Mesendoderm (in vitro differentiated cells): Measurements from ENCODE around the gene ZNF649. TPM values are rescaled to one million over a fixed set of nuclear protein-coding genes. Genes with fewer than 3 reads are reported as not detected.

Source experiments
- DNase-seq: peaks from one replicate; pipeline ENCODE4 v3.0.0; 2013
- H2AK5ac ChIP-seq: 2 replicates; pipeline ENCODE4 v1.6.1; 2013; ENCODE audit warnings: low read length, inconsistent platforms
- H2BK120ac ChIP-seq: 2 replicates; pipeline ENCODE4 v1.6.1; 2013; ENCODE audit warnings: low read depth, mild to moderate bottlenecking, low read length, moderate library complexity, mixed read lengths
- H2BK15ac ChIP-seq: replicated peaks from 2 replicates; pipeline ENCODE4 v1.6.1; 2013; ENCODE audit warnings: low read depth, mild to moderate bottlenecking, moderate library complexity
- H2BK5ac ChIP-seq: 2 replicates; pipeline ENCODE4 v1.6.1; 2013; ENCODE audit warnings: low read length, inconsistent platforms
- H3K18ac ChIP-seq: 2 replicates; pipeline ENCODE4 v1.6.1; 2013; ENCODE audit warnings: mild to moderate bottlenecking, low read length, mixed read lengths
- H3K23ac ChIP-seq: one replicate; pipeline ENCODE4 v1.6.1; 2013; ENCODE audit warnings: low read length
- H3K27ac ChIP-seq: 2 replicates; pipeline ENCODE4 v1.5.1; 2013; ENCODE audit warnings: low read depth, mild to moderate bottlenecking, inconsistent platforms, low read length, moderate library complexity
- H3K27me3 ChIP-seq: 2 replicates; pipeline ENCODE4 v1.6.1; 2013; ENCODE audit warnings: low read length, control low read depth, mild to moderate bottlenecking, inconsistent platforms; ENCODE audit not compliant: insufficient read depth, poor library complexity
- H3K36me3 ChIP-seq: 2 replicates; pipeline ENCODE4 v1.6.1; 2013; ENCODE audit warnings: low read length, inconsistent platforms; ENCODE audit not compliant: control insufficient read depth, insufficient read depth
- H3K4ac ChIP-seq: one replicate; pipeline ENCODE4 v1.6.1; 2013; ENCODE audit warnings: low read depth, mild to moderate bottlenecking, low read length, moderate library complexity
- H3K4me1 ChIP-seq: 2 replicates; pipeline ENCODE4 v1.6.1; 2013; ENCODE audit warnings: low read depth, low read length, inconsistent platforms; ENCODE audit not compliant: control insufficient read depth
- H3K4me2 ChIP-seq: 2 replicates; pipeline ENCODE4 v1.6.1; 2013; ENCODE audit warnings: low read length
- H3K4me3 ChIP-seq: 2 replicates; pipeline ENCODE4 v1.5.1; 2013; ENCODE audit warnings: mild to moderate bottlenecking, low read length
- H3K56ac ChIP-seq: one replicate; pipeline ENCODE4 v1.6.1; 2013; ENCODE audit warnings: low read length
- H3K79me1 ChIP-seq: 2 replicates; pipeline ENCODE4 v1.6.1; 2013; ENCODE audit warnings: low read length, inconsistent platforms
- H3K79me2 ChIP-seq: 2 replicates; pipeline ENCODE4 v1.6.1; 2013; ENCODE audit warnings: mild to moderate bottlenecking, low read length; ENCODE audit not compliant: control insufficient read depth, insufficient read depth
- H3K9ac ChIP-seq: 2 replicates; pipeline ENCODE4 v1.6.1; 2013; ENCODE audit warnings: low read length, inconsistent platforms
- H4K5ac ChIP-seq: one replicate; pipeline ENCODE4 v1.6.1; 2013; ENCODE audit warnings: low read length
- H4K8ac ChIP-seq: one replicate; pipeline ENCODE4 v1.6.1; 2013; ENCODE audit warnings: low read depth, mild to moderate bottlenecking, control low read depth, low read length, moderate library complexity
- WGBS: extraction: QIAGEN DNeasy Blood & Tissue Kit; methylation state at CpG from one replicate; pipeline ENCODE4 v1.1.7; 2013; ENCODE audit warnings: low lambda C conversion rate, missing lambda C conversion rate; ENCODE audit not compliant: insufficient coverage; ENCODE audit errors: extremely low coverage; 5-methylcytosine and 5-hydroxymethylcytosine counted together
- polyA plus RNA-seq, 2 experiments: library from polyadenylated mRNA; stranded (reverse); fragments of 200-250 nt; gene quantifications; one replicate each; pipeline ENCODE4 v1.2.3, GENCODE V29; 2013

Gene ZNF649
- polyA plus RNA-seq (2013, experiment 1 of 2): 74.3 TPM
- polyA plus RNA-seq (2013, experiment 2 of 2): 75.9 TPM

GRCh38 chr19:51904331-51905165 lies at the start of gene ZNF649:
ZNF649 (minus strand) TSS chr19:51905017; CDS start chr19:51900107, 4,910 bp downstream.
- DNase-seq: peak; percentile 97
- Histone ChIP-seq H4K8ac (peak within 1 kb of the TSS; percentile 31), H3K4me3 (peak within 1 kb of the TSS; percentile 99), H2AK5ac (no peak within 1 kb of the TSS), H2BK5ac (peak within 1 kb of the TSS; percentile 85), H3K23ac (no peak within 1 kb of the TSS), H2BK15ac (peak within 1 kb of the TSS; percentile 37), H3K79me1 (peaks cover 7% of the 10 kb centered on the region), H3K79me2 (peaks cover 51% of the 10 kb centered on the region), H3K4me2 (peak within 1 kb of the TSS; percentile 48), H3K4me1 (no peaks in the 10 kb centered on the region), H3K9ac (peak within 1 kb of the TSS; percentile 98), H3K18ac (peak within 1 kb of the TSS; percentile 91), H3K27ac (peak within 1 kb of the TSS; percentile 81), H3K27me3 (no peaks in the 10 kb centered on the region), H3K56ac (peak within 1 kb of the TSS; percentile 98), H3K36me3 (peaks cover 7% of the 10 kb centered on the region), H2BK120ac (peak within 1 kb of the TSS; percentile 90), H4K5ac (peak within 1 kb of the TSS; percentile 93), H3K4ac (peak within 1 kb of the TSS; percentile 97)
- no CpG with 5 or more reads among the region's 43 CpGs for WGBS

DNA sequence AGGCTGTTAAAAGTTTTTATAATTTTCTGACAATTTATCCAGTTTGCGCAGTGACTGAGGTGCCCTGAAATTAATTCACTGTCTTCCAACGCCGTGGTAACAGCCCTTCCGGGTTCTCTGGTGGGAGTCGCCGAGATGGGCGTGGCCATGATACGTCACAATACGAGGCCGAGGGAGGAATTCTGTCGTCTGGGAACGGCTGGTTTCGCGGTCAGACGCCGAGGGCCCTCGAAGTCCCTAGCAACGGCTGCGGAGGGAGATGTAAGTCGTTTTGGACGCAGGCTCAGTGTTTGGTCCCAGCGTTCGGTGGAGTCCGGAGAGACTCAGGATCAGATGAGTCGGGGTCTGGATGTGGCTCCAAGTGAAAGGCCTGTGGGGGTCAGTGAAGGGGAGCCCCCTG lies 44.2 kb upstream of the ZNF649 start:
- Histone ChIP-seq H3K56ac (no peak overlapping the region), H3K79me1 (no peaks in the 10 kb centered on the region), H2BK5ac (no peak overlapping the region), H2AK5ac (no peak overlapping the region), H3K4me2 (no peak overlapping the region), H3K23ac (no peak overlapping the region), H3K36me3 (peaks cover 10% of the 10 kb centered on the region), H3K18ac (no peak overlapping the region), H4K5ac (no peak overlapping the region), H2BK15ac (no peak overlapping the region), H4K8ac (no peak overlapping the region), H3K27ac (no peak overlapping the region), H3K9ac (no peak overlapping the region), H2BK120ac (no peak overlapping the region), H3K4me3 (no peak overlapping the region), H3K27me3 (no peaks in the 10 kb centered on the region), H3K4me1 (no peaks in the 10 kb centered on the region), H3K79me2 (no peaks in the 10 kb centered on the region), H3K4ac (no peak overlapping the region)
- no peak for DNase-seq
- WGBS: no CpG with 5 or more reads among the region's 25 CpGs

DNA sequence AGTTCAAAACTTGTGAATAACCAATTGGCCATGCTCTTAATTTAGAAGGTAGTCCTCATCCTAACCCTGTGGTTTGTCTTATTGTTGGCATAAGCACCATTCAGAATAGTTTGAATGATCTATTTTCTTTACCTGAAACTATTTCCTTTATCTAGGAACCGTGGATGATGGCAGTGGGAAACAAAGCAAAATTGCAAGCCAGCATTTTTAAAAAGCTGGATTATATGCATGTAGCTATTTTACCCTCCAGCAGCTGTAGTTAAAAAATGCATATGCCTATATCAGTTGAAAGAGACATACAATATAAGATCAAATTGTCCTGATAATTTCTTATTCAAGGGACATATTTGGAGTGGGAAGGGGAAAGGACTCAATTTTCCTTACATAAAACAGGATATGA lies 41.8 kb upstream of the ZNF649 start:
- no CpG with 5 or more reads among the region's 1 CpG for WGBS
- no peak overlapping the region for H3K4ac ChIP-seq
- no peaks in the 10 kb centered on the region for H3K27me3 ChIP-seq

GRCh38 chr19:51944798-51945552 lies 40.2 kb upstream of the ZNF649 start:
- H3K18ac ChIP-seq: no peak overlapping the region
- peak overlapping the region; percentile 34 for H3K4me3 ChIP-seq
- no peaks in the 10 kb centered on the region for H3K27me3 ChIP-seq
- peaks cover 25% of the 10 kb centered on the region for H3K36me3 ChIP-seq
- no peak overlapping the region for H2BK120ac ChIP-seq
- H3K9ac ChIP-seq: no peak overlapping the region
- no peak overlapping the region for H2AK5ac ChIP-seq
- no peak overlapping the region for H3K4me2 ChIP-seq
- no peaks in the 10 kb centered on the region for H3K79me1 ChIP-seq
- no peak overlapping the region for H3K4ac ChIP-seq
- no peak overlapping the region for H4K5ac ChIP-seq
- no peak overlapping the region for H3K23ac ChIP-seq
- WGBS: no CpG with 5 or more reads among the region's 7 CpGs
- no peaks in the 10 kb centered on the region for H3K79me2 ChIP-seq
- H2BK15ac ChIP-seq: no peak overlapping the region
- no peak overlapping the region for H4K8ac ChIP-seq
- H3K27ac ChIP-seq: no peak overlapping the region
- no peak overlapping the region for H3K56ac ChIP-seq
- no peak overlapping the region for H2BK5ac ChIP-seq
- H3K4me1 ChIP-seq: no peaks in the 10 kb centered on the region
- DNase-seq: peak; percentile 44

More for the DNA sequence above, 41.8 kb upstream of the ZNF649 start:
- H3K79me1 ChIP-seq: no peaks in the 10 kb centered on the region
- H3K56ac ChIP-seq: no peak overlapping the region
- no peak overlapping the region for H3K4me2 ChIP-seq
- H4K5ac ChIP-seq: no peak overlapping the region
- no peak overlapping the region for H4K8ac ChIP-seq
- no peak overlapping the region for H3K9ac ChIP-seq
- H2BK15ac ChIP-seq: no peak overlapping the region
- no peak for DNase-seq
- peaks cover 19% of the 10 kb centered on the region for H3K36me3 ChIP-seq
- no peak overlapping the region for H3K18ac ChIP-seq
- H2AK5ac ChIP-seq: no peak overlapping the region
- no peak overlapping the region for H2BK5ac ChIP-seq
- no peak overlapping the region for H3K27ac ChIP-seq
- no peaks in the 10 kb centered on the region for H3K79me2 ChIP-seq
- no peak overlapping the region for H3K23ac ChIP-seq
- no peak overlapping the region for H2BK120ac ChIP-seq
- no peak overlapping the region for H3K4me3 ChIP-seq
- H3K4me1 ChIP-seq: no peaks in the 10 kb centered on the region

- Histone ChIP-seq H3K27ac (no peak overlapping the region), H4K8ac (no peak overlapping the region), H2BK120ac (no peak overlapping the region), H3K4me2 (no peak overlapping the region), H3K4ac (no peak overlapping the region), H3K18ac (no peak overlapping the region), H2BK5ac (no peak overlapping the region), H3K4me1 (no peaks in the 10 kb centered on the region), H3K36me3 (peaks cover 24% of the 10 kb centered on the region), H3K27me3 (no peaks in the 10 kb centered on the region), H4K5ac (no peak overlapping the region), H3K9ac (no peak overlapping the region), H3K79me2 (no peaks in the 10 kb centered on the region), H2AK5ac (no peak overlapping the region), H3K79me1 (peaks cover 3% of the 10 kb centered on the region), H3K56ac (no peak overlapping the region), H3K23ac (no peak overlapping the region), H2BK15ac (no peak overlapping the region), H3K4me3 (no peak overlapping the region)
- no peak for DNase-seq
- WGBS: no CpG with 5 or more reads among the region's 2 CpGs
Observed at GRCh38 chr19:51938936-51939335, 34.1 kb upstream of the ZNF649 start.
